OCI-LY1 (cell line): Measurements from ENCODE around the gene PDE4D.

Experiments
- EZH2 ChIP-seq: fragments of 200-600 bp; sonication (generic), shearing (Covaris generic); IDR thresholded peaks from 2 replicates; pipeline ENCODE4 v1.8.0; 2017; ENCODE audit warnings: borderline replicate concordance, mixed run types, mild to moderate bottlenecking, antibody characterized with exemption, low read length, moderate library complexity, mixed read lengths
- TF ChIP-seq, protein P1 (sequence below): fragments of 200-600 bp; sonication (generic), shearing (Covaris generic); IDR thresholded peaks from 2 replicates; pipeline ENCODE4 v1.5.1; 2017; ENCODE audit warnings: mild to moderate bottlenecking, antibody characterized with exemption, low read length, moderate library complexity, mixed read lengths

DNA sequence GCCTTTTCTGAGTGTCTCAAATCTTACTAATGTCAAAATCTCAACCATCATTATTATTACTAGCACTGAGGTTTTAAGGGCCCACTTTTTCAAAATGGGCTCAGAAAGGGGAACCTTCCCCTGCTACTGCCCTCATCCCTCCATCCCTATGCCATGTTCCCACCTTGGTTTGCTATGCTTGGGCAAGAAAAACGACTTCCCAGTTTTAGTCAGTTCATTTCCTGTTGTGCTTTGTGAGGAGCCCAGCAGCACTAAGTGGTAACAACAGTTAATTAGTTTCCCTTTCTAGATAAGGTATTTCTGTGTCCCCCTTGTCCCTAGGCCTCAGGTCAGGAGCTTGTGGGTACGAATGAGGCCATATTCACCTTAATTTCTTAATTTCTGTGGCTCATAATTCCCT, 715.5 kb downstream of the PDE4D start:
- TF ChIP-seq, protein P1, sequence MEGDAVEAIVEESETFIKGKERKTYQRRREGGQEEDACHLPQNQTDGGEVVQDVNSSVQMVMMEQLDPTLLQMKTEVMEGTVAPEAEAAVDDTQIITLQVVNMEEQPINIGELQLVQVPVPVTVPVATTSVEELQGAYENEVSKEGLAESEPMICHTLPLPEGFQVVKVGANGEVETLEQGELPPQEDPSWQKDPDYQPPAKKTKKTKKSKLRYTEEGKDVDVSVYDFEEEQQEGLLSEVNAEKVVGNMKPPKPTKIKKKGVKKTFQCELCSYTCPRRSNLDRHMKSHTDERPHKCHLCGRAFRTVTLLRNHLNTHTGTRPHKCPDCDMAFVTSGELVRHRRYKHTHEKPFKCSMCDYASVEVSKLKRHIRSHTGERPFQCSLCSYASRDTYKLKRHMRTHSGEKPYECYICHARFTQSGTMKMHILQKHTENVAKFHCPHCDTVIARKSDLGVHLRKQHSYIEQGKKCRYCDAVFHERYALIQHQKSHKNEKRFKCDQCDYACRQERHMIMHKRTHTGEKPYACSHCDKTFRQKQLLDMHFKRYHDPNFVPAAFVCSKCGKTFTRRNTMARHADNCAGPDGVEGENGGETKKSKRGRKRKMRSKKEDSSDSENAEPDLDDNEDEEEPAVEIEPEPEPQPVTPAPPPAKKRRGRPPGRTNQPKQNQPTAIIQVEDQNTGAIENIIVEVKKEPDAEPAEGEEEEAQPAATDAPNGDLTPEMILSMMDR, result no peak
- TF ChIP-seq EZH2, result no peak
